ENCODE results near the gene KRT4. TPM values are rescaled to one million over a fixed set of nuclear protein-coding genes. Genes with fewer than 3 reads are reported as not detected.

The KRT4 gene
- total and polyA plus RNA-seq, 2 experiments from 2014 or later: 4.2 to 8.7 TPM

- Histone ChIP-seq H3K36me3 (replicated peaks; ENCODE audit: insufficient read depth, low read depth) (no peaks in the 10 kb centered on the region), H3K27ac (no peak overlapping the region), H3K79me2 (no peaks in the 10 kb centered on the region), H3K4me1 (ENCODE audit: insufficient read depth) (no peaks in the 10 kb centered on the region), H3K4me3 (no peak overlapping the region), H3K9me2 (replicated peaks; ENCODE audit: insufficient read depth) (no peaks in the 10 kb centered on the region), H4K20me1 (ENCODE audit: insufficient read depth, poor library complexity, severe bottlenecking) (no peaks in the 10 kb centered on the region), H3K9me3 (ENCODE audit: low read depth) (no peaks in the 10 kb centered on the region), H3K4me2 (no peak overlapping the region), H2AFZ (no peak overlapping the region), H3K27me3 (no peaks in the 10 kb centered on the region)
- no peak for DNase-seq (ENCODE audit: low spot score)
- no peak for TF ChIP-seq CTCF (IDR thresholded peaks at IDR 0.05; ENCODE audit: poor library complexity)
- TF ChIP-seq EZH2 (IDR thresholded peaks at IDR 0.05; ENCODE audit: borderline replicate concordance): no peak
- no peak for TF ChIP-seq EZH2phosphoT487 (IDR thresholded peaks at IDR 0.05; ENCODE audit: low read depth, severe bottlenecking, unreplicated experiment)
Measured at GRCh38 chr12:52828156-52828555, 14.2 kb upstream of the KRT4 start.

- Histone ChIP-seq H3K9me2 (replicated peaks; ENCODE audit: insufficient read depth) (no peaks in the 10 kb centered on the region), H3K4me3 (no peak overlapping the region), H3K9me3 (ENCODE audit: low read depth) (no peaks in the 10 kb centered on the region), H3K4me2 (no peak overlapping the region), H3K79me2 (no peaks in the 10 kb centered on the region), H3K27me3 (peaks cover 3% of the 10 kb centered on the region), H3K4me1 (ENCODE audit: insufficient read depth) (no peaks in the 10 kb centered on the region), H2AFZ (no peak overlapping the region), H3K36me3 (replicated peaks; ENCODE audit: insufficient read depth, low read depth) (no peaks in the 10 kb centered on the region), H4K20me1 (ENCODE audit: insufficient read depth, poor library complexity, severe bottlenecking) (no peaks in the 10 kb centered on the region), H3K27ac (no peak overlapping the region)
- no peak for DNase-seq (ENCODE audit: low spot score)
- WGBS (ENCODE audit: low lambda C conversion rate, missing lambda C conversion rate): 87% methylated on average over 6 of the region's 6 CpGs
- TF ChIP-seq EZH2 (IDR thresholded peaks at IDR 0.05; ENCODE audit: borderline replicate concordance): no peak
- no peak for TF ChIP-seq CTCF (IDR thresholded peaks at IDR 0.05; ENCODE audit: poor library complexity)
- TF ChIP-seq EZH2phosphoT487 (IDR thresholded peaks at IDR 0.05; ENCODE audit: low read depth, severe bottlenecking, unreplicated experiment): no peak
Measured at GRCh38 chr12:52827499-52828090, 13.7 kb upstream of the KRT4 start.

- H3K27ac ChIP-seq: no peak overlapping the region
- no peak for DNase-seq (ENCODE audit: low spot score)
- H3K9me2 ChIP-seq (replicated peaks; ENCODE audit: insufficient read depth): no peaks in the 10 kb centered on the region
- H3K4me1 ChIP-seq (ENCODE audit: insufficient read depth): no peaks in the 10 kb centered on the region
- H3K79me2 ChIP-seq: no peaks in the 10 kb centered on the region
- H3K27me3 ChIP-seq: peaks cover 6% of the 10 kb centered on the region
- H3K36me3 ChIP-seq (replicated peaks; ENCODE audit: insufficient read depth, low read depth): no peaks in the 10 kb centered on the region
- WGBS (ENCODE audit: low lambda C conversion rate, missing lambda C conversion rate): 95% methylated on average over 11 of the region's 11 CpGs
- TF ChIP-seq EZH2 (IDR thresholded peaks at IDR 0.05; ENCODE audit: borderline replicate concordance) (no peak), EZH2phosphoT487 (IDR thresholded peaks at IDR 0.05; ENCODE audit: low read depth, severe bottlenecking, unreplicated experiment) (no peak), CTCF (IDR thresholded peaks at IDR 0.05; ENCODE audit: poor library complexity) (no peak)
- H2AFZ ChIP-seq: no peak overlapping the region
- no peaks in the 10 kb centered on the region for H4K20me1 ChIP-seq (ENCODE audit: insufficient read depth, poor library complexity, severe bottlenecking)
- no peak overlapping the region for H3K4me2 ChIP-seq
- no peaks in the 10 kb centered on the region for H3K9me3 ChIP-seq (ENCODE audit: low read depth)
- H3K4me3 ChIP-seq: no peak overlapping the region
Measured at GRCh38 chr12:52826611-52827498, 12.9 kb upstream of the KRT4 start.
